Measurements from ENCODE around the gene NAALADL2. TPM values are rescaled to one million over a fixed set of nuclear protein-coding genes. Genes with fewer than 3 reads are reported as not detected.

The NAALADL2 gene
- total and polyA plus RNA-seq, 2 of the 13 experiments (the other 11 are each of a cell fraction or from before 2014, with no cell fraction given) = 0.08 TPM; not detected in 1

DNA sequence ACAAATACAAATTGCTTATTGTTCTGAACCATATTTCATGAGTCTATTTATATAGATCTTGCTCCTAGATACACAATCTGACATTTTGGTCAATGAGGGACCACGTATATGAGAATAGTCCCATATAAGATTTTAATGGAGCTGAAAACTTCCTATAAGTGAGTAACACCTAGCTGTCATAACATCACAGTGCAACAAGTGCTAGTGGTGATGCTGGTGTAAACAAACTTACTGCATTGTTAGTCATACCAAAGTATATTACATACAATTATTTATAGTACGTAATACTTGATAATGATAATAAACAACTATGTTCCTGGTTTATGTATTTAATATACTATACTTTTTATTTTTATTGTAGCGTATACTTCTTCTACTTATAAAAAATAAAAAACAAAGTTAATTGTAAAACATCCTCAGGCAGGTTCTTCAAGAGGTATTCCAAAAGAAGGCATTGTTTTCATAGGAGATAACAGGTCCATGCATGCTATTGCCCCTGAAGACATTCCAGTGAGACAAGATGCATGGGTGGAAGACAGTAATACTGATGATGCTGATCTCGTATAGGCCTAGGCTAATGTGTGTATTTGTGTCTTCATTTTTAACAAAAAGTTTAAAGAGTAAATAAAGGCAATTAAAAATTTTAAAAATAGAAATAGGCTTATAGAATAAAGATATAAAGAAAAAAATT is 46.8 kb upstream of the NAALADL2 start:
- intact Hi-C loops (cut with micrococcal nuclease; ENCODE audit: unreplicated experiment) = no loop called here
- peaks cover 20% of the 10 kb centered on the region; the same call in 1 of the 2 replicates for H3K9me3 ChIP-seq (ENCODE audit: low read length)
- H3K9ac ChIP-seq (ENCODE audit: insufficient read depth, low read depth, low read length) = no peak overlapping the region
- H3K4me1 ChIP-seq (ENCODE audit: insufficient read depth, low read length) = no peaks in the 10 kb centered on the region
- no peak overlapping the region for H3K27ac ChIP-seq (ENCODE audit: extremely low read length, insufficient read depth, low read length)
- POLR2A ChIA-PET = no interaction called here
- in situ Hi-C loops (cut with HindIII; ENCODE audit: extremely low pct_ligation_motif_present, low pct_unique_long_range_greater_than_20kb) = no loop called here
- no peak overlapping the region for H3K4me2 ChIP-seq (ENCODE audit: low read depth, low read length)
- 35% methylated on average over 4 of the region's 4 CpGs for WGBS (ENCODE audit: low lambda C conversion rate)
- no peaks in the 10 kb centered on the region for H4K20me1 ChIP-seq (ENCODE audit: insufficient read depth, low read length)
- H3K27me3 ChIP-seq (ENCODE audit: control insufficient read depth in 1 of 2, insufficient read depth in 2 of 2, low read length in 2 of 2) = no peaks in the 10 kb centered on the region
- H3K36me3 ChIP-seq (replicated peaks in 1 of 2; ENCODE audit: control insufficient read depth in 1 of 2, insufficient read depth in 2 of 2, low read length in 2 of 2) = no peaks in the 10 kb centered on the region
- no peak overlapping the region for H3K4me3 ChIP-seq (replicated peaks in 1 of 3; ENCODE audit: insufficient read depth in 1 of 3, low read depth in 2 of 3, low read length in 3 of 3)
- no peaks in the 10 kb centered on the region for H3K79me2 ChIP-seq (ENCODE audit: insufficient read depth, low read length)
- CTCF ChIA-PET (ENCODE audit: low intra/inter-chr PET ratio, low total read pairs) = no interaction called here
- no peak overlapping the region for H2AFZ ChIP-seq (ENCODE audit: low read length)
- FAIRE-seq (no peak), ATAC-seq (no peak), DNase-seq (ENCODE audit: low spot score) (no peak)
- BruUV-seq (replicated peaks) = no TSS peak
- TF ChIP-seq PRMT3 (CRISPR knock-in tag; IDR thresholded peaks at IDR 0.05; ENCODE audit: borderline replicate concordance, low read depth) (no peak), NR2F2 (IDR thresholded peaks at IDR 0.05; ENCODE audit: borderline replicate concordance, low read depth) (no peak)

GRCh38 chr3:174815750-174816149 is 43.4 kb upstream of the NAALADL2 start:
- in situ Hi-C loops (cut with HindIII; ENCODE audit: extremely low pct_ligation_motif_present, low pct_unique_long_range_greater_than_20kb) = no loop called here
- intact Hi-C loops (cut with micrococcal nuclease; ENCODE audit: unreplicated experiment) = no loop called here
- no peaks in the 10 kb centered on the region for H3K36me3 ChIP-seq (replicated peaks in 1 of 2; ENCODE audit: control insufficient read depth in 1 of 2, insufficient read depth in 2 of 2, low read length in 2 of 2)
- TF ChIP-seq EHMT2 (IDR thresholded peaks at IDR 0.05; ENCODE audit: borderline replicate concordance, low read depth, low read length) (no peak), NPAS2 (CRISPR knock-in tag; IDR thresholded peaks at IDR 0.05; ENCODE audit: borderline replicate concordance) (no peak), ZSCAN30 (CRISPR knock-in tag; IDR thresholded peaks at IDR 0.05) (no peak), ZNF431 (CRISPR knock-in tag; IDR thresholded peaks at IDR 0.05; ENCODE audit: borderline replicate concordance, low read depth) (no peak), KDM5B (CRISPR knock-in tag; IDR thresholded peaks at IDR 0.05; ENCODE audit: borderline replicate concordance) (no peak), GFI1 (CRISPR knock-in tag; IDR thresholded peaks at IDR 0.05; ENCODE audit: borderline replicate concordance) (no peak), ZNF30 (CRISPR knock-in tag; IDR thresholded peaks at IDR 0.05) (no peak), TCF12 (IDR thresholded peaks at IDR 0.05) (no peak), TCF12 (CRISPR knock-in tag; IDR thresholded peaks at IDR 0.05) (no peak), PAWR (CRISPR knock-in tag; IDR thresholded peaks at IDR 0.05; ENCODE audit: borderline replicate concordance) (no peak), SRSF4 (IDR thresholded peaks at IDR 0.05; ENCODE audit: low read depth, low read length, poor library complexity, severe bottlenecking) (no peak), CREB1 (IDR thresholded peaks at IDR 0.05) (no peak), CREB1 (CRISPR knock-in tag; IDR thresholded peaks at IDR 0.05) (no peak), E2F1 (CRISPR knock-in tag; IDR thresholded peaks at IDR 0.05) (no peak)
- TF ChIP-seq, protein P1, sequence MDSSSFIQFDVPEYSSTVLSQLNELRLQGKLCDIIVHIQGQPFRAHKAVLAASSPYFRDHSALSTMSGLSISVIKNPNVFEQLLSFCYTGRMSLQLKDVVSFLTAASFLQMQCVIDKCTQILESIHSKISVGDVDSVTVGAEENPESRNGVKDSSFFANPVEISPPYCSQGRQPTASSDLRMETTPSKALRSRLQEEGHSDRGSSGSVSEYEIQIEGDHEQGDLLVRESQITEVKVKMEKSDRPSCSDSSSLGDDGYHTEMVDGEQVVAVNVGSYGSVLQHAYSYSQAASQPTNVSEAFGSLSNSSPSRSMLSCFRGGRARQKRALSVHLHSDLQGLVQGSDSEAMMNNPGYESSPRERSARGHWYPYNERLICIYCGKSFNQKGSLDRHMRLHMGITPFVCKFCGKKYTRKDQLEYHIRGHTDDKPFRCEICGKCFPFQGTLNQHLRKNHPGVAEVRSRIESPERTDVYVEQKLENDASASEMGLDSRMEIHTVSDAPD (CRISPR knock-in tag; IDR thresholded peaks at IDR 0.05) = no peak

More at GRCh38 chr3:174815750-174816149, 43.4 kb upstream of the NAALADL2 start:
- WGBS (ENCODE audit: low lambda C conversion rate) = 5% methylated on average over 1 of the region's 1 CpG
- no peak overlapping the region for H3K4me2 ChIP-seq (ENCODE audit: low read depth, low read length)
- ATAC-seq (no peak), FAIRE-seq (no peak), DNase-seq (ENCODE audit: low spot score) (no peak)
- no peak overlapping the region for H3K27ac ChIP-seq (ENCODE audit: extremely low read length, insufficient read depth, low read length)
- peaks cover 12% of the 10 kb centered on the region; the same call in 1 of the 2 replicates for H3K9me3 ChIP-seq (ENCODE audit: low read length)
- CTCF ChIA-PET (ENCODE audit: low intra/inter-chr PET ratio, low total read pairs) = no interaction called here
- H4K20me1 ChIP-seq (ENCODE audit: insufficient read depth, low read length) = no peaks in the 10 kb centered on the region
- no peak overlapping the region for H2AFZ ChIP-seq (ENCODE audit: low read length)
- BruUV-seq (replicated peaks) = no TSS peak
- no peaks in the 10 kb centered on the region; a peak in 1 of 5 replicates for H3K27me3 ChIP-seq (ENCODE audit: control insufficient read depth in 1 of 2, insufficient read depth in 2 of 2, low read length in 2 of 2)
- H3K79me2 ChIP-seq (ENCODE audit: insufficient read depth, low read length) = no peaks in the 10 kb centered on the region
- POLR2A ChIA-PET = no interaction called here
- no peak overlapping the region for H3K9ac ChIP-seq (ENCODE audit: insufficient read depth, low read depth, low read length)
- H3K4me1 ChIP-seq (ENCODE audit: insufficient read depth, low read length) = no peaks in the 10 kb centered on the region
- no peak overlapping the region for H3K4me3 ChIP-seq (replicated peaks in 1 of 3; ENCODE audit: insufficient read depth in 1 of 3, low read depth in 2 of 3, low read length in 3 of 3)
